NCI-H146 treated with DMSO at 0.1 percent for 48 hours (cell line): Measurements from ENCODE around the gene SORCS2.

Experiments used
- DNase-seq: peaks from one replicate; lab custom pipeline; 2025; ENCODE audit not compliant: unreplicated experiment; lab: John Stamatoyannopoulos, UW

Gene SORCS2

GRCh38 chr4:7366180-7366945 is 174.0 kb downstream of the SORCS2 start:
- no peak for DNase-seq

GRCh38 chr4:7366954-7367353 is 174.6 kb downstream of the SORCS2 start:
- DNase-seq, result no peak

DNA sequence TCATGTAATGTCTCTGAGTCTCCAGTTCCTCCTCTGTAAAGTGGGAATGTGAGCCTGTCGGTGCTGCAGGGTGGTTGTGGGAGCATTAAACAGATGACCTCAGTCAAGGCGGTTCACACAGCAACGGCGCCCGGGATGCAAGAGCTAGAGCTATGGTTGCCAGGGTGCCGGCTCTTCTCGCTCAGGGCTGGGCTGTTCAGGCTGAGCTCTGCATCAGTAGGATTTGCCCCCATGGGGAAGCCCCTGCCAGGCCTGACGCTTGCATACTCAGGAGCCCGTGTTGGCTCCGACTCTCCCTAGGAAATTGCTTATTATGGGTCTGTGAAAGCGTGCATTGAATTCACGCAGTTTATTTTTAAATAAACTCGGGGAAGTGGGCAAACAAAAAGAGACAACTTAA is 175.1 kb downstream of the SORCS2 start:
- no peak for DNase-seq

- DNase-seq, result no peak
Observed at GRCh38 chr4:7367864-7368277, 175.5 kb downstream of the SORCS2 start.

DNA sequence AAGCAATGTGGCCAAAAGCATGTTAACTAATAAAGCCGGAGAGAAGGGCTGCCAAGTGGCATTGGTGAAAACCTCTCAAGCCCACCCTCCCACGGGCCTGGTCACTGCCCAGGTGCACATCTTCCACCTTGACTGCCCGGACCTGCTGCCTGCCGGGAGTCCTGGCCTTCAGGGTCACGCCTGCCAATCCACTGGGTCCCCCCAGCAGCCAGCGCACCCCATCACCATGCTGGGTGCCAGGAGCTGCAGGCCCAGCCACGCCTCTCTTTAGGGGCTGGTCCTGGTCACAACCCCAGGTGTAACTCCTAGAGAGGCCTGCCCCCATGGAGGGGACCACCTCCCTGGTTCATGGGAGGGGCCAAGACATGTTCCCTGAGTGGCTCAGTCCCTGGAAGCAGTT is 176.0 kb downstream of the SORCS2 start:
- DNase-seq, result no peak

- DNase-seq, result no peak
Observed at GRCh38 chr4:7369511-7369910, 177.2 kb downstream of the SORCS2 start.

GRCh38 chr4:7370038-7370437 is 177.7 kb downstream of the SORCS2 start:
- no peak for DNase-seq

DNA sequence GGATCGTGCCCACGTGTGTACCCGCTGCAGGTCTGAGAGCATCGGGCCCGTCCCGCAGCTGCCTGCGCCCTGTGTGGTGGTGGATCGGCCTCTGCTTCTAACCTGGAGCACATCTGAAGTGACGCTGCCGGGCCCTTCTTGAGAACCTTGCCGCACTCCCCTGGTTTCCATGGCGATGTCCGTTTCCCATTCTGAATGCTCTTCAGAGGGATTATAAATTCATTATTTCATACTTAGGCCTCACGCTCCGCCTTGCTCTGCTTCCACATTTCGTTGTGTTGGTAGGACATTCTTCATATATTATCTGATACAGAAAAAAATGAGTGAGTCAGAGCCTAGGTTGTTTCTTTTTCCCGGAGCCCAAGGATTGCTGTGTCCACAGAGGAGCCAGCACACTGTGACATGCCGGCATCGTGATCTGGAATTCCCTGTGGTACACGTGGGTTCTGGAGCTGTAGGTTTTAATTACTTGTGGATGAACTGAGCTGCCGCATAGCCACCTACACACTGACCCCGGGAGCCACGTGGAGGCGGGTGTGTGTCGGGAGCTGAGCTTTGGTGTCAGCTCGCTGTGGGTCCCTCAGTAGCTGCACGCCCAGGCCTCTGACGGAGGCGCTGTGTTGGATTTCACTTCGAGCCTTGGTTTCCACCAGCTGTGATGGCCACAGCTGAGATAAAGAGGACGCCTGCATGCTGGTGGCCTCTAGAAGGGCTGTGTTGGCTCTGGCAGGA is 179.0 kb downstream of the SORCS2 start:
- DNase-seq, result no peak

GRCh38 chr4:7372673-7373072 is 180.3 kb downstream of the SORCS2 start:
- DNase-seq, result no peak

GRCh38 chr4:7374571-7374970 is 182.2 kb downstream of the SORCS2 start:
- DNase-seq, result no peak

GRCh38 chr4:7375427-7375826 is 183.1 kb downstream of the SORCS2 start:
- DNase-seq, result no peak

DNA sequence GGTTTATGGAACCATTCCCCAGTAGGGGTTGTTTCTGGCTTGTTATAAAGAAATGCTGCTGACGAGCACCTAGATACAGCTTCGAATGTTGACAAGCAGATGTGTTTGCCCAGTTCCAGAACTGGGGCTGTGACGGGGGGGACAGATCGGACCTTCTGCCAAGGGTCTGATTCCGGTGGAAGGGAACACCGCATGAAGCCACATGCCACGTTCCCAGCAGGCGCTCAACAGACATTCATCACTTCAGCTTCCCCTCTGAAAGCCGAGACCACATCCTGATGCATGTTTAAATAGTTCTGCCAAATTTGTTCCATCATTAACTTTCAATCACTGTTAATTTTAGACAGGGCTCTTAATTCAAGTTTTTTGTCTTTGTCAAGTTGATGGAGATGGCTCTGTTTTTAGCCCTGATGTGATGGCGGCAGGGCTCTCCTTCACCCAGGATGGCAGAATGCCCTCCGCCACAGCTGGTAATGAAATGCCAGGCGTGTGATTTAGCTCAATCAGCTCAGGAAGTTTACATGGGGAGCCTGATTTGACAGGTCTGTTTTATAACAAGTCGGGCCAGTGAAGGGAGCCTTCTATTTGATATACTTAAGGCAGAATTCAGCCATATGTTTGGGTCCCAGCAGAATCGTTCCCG is 185.0 kb downstream of the SORCS2 start:
- DNase-seq, result no peak

DNA sequence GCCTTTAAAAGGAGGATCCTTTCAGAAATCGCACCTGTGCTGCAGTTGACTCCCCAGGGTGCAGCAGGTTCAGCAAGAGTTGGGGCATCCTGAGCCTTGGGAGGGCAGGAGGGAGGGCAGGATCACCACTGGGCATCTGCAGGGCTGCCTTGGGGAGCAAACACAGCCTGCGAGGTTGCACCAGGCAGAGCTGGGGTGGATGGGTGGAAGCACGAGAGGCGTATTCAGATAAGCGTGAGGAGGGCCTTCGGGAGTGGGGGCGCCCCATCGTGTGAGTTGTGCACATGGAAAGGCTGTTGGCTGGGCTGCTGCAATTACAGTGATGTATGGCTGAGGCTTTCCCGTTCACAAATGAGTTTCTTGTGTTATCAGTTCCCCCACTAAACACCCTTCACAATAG is 186.8 kb downstream of the SORCS2 start:
- no peak for DNase-seq

DNA sequence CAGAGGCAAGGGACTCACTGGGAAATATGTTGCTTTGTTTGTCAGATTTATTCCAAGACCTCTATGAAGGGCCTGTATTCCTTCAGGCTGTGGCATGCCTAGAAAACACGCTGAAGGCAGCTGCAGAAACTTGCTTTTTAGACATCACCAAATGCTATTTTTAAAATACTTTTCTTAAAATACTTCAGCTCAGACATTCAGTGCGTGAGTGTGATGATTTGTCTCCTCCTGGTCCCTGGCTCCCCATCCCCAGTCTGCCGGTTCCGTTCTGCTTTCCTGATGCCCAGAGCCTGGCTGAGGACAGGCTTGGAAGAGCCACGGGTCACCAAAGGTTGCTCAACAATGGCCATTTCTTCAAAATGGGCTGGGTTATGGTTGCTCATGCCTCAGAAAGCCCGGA is 187.4 kb downstream of the SORCS2 start:
- no peak for DNase-seq

DNA sequence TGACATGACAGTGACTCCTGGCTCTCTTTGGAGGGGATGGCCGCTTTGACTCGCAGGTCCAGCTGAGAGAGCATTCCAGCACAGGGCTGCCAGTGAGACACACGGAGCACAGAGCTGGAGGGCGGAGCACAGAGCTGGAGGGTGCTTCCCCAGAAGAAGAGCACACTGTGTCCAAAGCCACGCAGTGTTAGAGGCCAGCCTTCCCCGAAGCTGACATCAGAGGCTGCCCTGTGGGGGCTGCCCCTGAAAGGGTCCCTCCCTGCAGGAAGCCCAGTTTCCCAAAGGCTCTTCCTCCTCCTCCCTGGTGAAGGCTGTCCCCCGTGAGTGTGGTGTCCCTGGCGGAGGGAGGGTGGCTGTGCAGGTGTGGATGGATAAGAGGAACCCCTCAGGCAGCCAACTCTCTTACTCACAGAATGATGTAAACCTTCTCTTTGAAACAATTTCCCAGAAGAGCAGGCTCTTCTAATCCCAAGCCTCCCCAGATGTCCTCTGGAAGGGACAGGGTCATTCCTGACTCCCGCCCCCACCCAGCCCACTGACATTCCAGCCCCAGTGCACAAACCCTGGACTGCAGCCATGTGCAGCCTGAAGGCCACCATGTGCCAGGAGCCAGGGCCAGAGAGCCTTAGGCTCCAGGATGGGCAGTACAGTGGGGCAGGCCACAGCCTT is 189.0 kb downstream of the SORCS2 start:
- DNase-seq, result no peak

GRCh38 chr4:7381890-7382633 is 189.7 kb downstream of the SORCS2 start:
- no peak for DNase-seq

- no peak for DNase-seq
Observed at GRCh38 chr4:7382634-7383014, 190.3 kb downstream of the SORCS2 start.

DNA sequence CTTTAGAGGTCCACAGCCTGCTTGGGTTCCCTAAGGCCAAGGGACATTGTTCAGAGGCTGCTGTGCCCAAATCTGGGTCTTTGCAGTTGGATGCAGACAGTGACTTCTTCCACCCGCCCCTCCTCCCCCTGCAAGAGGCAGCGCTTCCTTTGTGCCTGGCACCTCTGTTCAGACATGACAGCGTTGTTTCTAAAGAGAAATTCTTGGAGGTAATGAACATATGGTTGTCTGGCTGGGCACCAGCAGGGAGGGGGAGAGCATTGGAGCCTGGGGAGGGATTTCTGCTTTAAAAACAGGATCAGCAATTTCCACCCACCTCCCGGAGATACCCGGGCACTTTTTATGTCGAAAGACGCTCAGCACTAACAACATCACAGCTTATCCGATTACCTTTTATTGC is 190.9 kb downstream of the SORCS2 start:
- DNase-seq, result no peak

- DNase-seq, result no peak
Observed at GRCh38 chr4:7384003-7384928, 191.9 kb downstream of the SORCS2 start.
